Activated naive CD4-positive, alpha-beta T cell treated with anti-CD3 and anti-CD28 coated beads for 36 hours (primary cell): ENCODE results near the gene BIN2. TPM values are rescaled to one million over a fixed set of nuclear protein-coding genes. Genes with fewer than 3 reads are reported as not detected.
"Not testable (repeated sequence)": the region's sequence is repeated elsewhere in the genome, so short reads cannot be mapped to it uniquely, and the experiment has no call there.

Experiments
- CTCF ChIA-PET: fragments of 350-600 bp; sonication (Branson Sonifier 250); formaldehyde crosslinking; loops from one replicate; lab custom pipeline; 2021; ENCODE audit warnings: antibody characterized with exemption; lab: Charles Lee
- DNase-seq: peaks from one replicate; pipeline ENCODE4 v3.0.0-alpha.2; 2020
- H3K27ac Mint-ChIP-seq: one replicate; pipeline ENCODE4 v1.8.0; 2021; ENCODE audit warnings: mild to moderate bottlenecking, mixed read lengths
- H3K27me3 Mint-ChIP-seq: one replicate; pipeline ENCODE4 v1.8.0; 2021; ENCODE audit warnings: low read depth, mixed read lengths
- H3K36me3 Mint-ChIP-seq: one replicate; pipeline ENCODE4 v1.8.0; 2021; ENCODE audit warnings: low read depth, mixed read lengths
- H3K4me1 Mint-ChIP-seq: one replicate; pipeline ENCODE4 v1.8.0; 2021; ENCODE audit warnings: low read depth, mixed read lengths
- H3K4me3 Mint-ChIP-seq: one replicate; pipeline ENCODE4 v1.8.0; 2021; ENCODE audit warnings: mild to moderate bottlenecking, moderate library complexity, mixed read lengths
- H3K9me3 Mint-ChIP-seq: one replicate; pipeline ENCODE4 v1.8.0; 2021; ENCODE audit warnings: mixed read lengths
- intact Hi-C: fragments of 100-400 bp; cut with micrococcal nuclease; formaldehyde crosslinking; loops from one replicate; pipeline ENCODE4 v1.15.1; 2023
- total RNA-seq, 2 experiments: library from RNA; stranded (reverse); gene quantifications; one replicate each; pipeline ENCODE4 v1.2.3, GENCODE V29; 2021

Gene BIN2
- total RNA-seq, 2 experiments from 2014 or later, result 32.9 to 33.8 TPM

DNA sequence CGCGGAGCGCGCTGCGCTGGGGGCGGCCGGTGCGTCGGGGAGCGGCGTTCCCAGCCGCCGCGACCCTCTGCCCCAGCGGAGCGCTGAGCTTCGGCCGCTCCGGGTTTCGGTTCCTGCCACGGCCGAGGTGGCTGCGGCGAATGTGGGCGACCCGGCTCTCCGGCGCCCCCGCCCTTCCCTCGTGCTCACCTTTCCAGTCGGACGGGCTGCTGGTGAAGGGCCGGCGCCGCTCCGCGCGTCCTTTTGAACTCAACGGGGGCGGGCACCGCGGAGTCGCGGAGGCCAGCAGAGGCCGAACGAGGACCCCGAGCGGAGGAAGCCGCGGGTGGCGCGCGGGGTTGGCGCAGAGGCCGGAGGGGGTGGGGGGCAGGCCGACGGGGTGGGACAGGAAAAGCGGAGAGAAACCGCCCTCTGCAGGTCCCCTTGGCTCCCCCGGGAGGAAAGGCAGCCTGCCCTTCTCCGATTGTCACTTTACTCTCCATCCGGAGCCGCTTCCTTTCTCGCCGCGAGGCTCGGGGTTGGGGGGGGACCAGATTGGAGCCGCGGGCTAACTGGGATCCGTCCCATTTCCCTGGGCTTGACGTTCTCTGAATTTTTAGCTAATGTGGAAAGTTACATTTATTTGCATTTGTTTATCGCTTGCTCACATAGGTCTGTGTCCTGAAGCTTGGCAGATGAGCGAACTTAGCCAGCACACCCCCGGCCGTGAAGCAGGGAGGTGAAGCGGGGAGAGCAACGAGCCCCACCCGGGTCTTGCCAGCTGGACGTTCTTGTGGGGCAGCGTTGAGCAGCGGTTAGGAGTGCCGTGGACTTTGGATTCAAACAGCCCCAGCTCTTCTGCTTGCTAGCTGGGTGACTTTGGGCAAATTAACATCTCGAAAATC lies 53.7 kb downstream of the BIN2 start, which contains the start of gene SMAGP:
SMAGP (minus strand) TSS at position 349 of the 884 bp plus-strand sequence. CDS start 1,137 bp downstream, outside the sequence.
- peaks cover 8% of the 10 kb centered on the region for H3K27me3 Mint-ChIP-seq
- CTCF ChIA-PET, result interaction anchor here (0.8 to 5.5 kb wide), 13 partner anchors 8 to 80 kb away, joined by 3 to 86 read pairs (median 4); partner anchors contain the start of gene BIN2
- no peaks in the 10 kb centered on the region for H3K9me3 Mint-ChIP-seq
- H3K4me1 Mint-ChIP-seq, result peaks cover 20% of the 10 kb centered on the region
- DNase-seq, result peak; percentile 51
- no peaks in the 10 kb centered on the region for H3K36me3 Mint-ChIP-seq
- no peak within 1 kb of the TSS for H3K27ac Mint-ChIP-seq
- intact Hi-C loops, result no loop called here
- peak within 1 kb of the TSS; percentile 83 for H3K4me3 Mint-ChIP-seq

DNA sequence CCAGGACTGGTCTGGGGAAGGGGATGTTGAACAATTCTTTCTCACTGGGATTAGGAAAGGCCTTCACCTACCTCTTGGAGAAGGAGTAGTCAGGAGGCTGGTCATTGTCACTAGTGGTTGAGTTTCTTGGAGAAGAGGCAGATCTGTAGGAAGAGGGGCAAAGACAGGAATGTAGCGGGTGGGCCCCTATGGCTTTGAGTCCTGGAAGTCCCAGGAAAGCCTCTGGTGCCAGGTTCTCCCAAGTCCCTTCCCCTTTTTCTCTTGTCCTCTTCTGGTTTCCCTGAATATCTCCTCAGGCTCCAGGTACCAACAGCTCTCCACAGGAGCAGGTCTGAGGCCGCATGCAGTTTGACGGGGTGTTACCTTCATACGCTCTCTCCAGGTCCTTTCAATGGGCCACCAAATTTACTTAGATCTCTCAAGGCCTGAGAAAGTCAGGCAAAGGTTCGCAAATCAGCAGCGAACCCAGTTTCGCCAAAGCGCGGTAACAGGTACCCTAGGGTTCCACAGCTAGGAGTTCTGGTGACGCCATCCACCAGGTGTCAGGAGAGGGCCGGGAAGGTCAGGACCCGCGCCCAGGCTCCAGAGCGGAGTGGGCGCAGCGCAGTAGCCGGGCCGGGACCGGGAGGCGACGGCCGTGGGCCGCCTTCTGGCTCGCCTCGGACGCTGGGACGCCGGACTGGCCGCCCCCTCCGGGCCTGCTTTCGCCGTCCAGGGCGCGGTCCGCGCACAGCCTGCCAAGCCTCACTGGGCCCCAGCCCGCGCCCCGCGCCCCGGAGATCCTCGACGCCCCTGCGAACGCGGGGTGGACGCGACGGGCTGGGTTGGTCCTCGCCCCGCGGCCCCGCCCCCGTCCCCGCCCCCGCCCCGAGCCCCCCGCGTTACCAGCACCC lies 54.6 kb downstream of the BIN2 start:
- DNase-seq, result peak; percentile 86
- Mint-ChIP-seq H3K27ac (no peak overlapping the region), H3K9me3 (no peaks in the 10 kb centered on the region), H3K4me3 (peak overlapping the region; percentile 66), H3K36me3 (no peaks in the 10 kb centered on the region), H3K4me1 (peaks cover 25% of the 10 kb centered on the region), H3K27me3 (peaks cover 8% of the 10 kb centered on the region)
- intact Hi-C loops, result loop anchor here (1.0 to 10.0 kb wide), 5 partner anchors 53 to 505 kb away; partner anchors contain the start of genes ATF1, BIN2 and LETMD1
- CTCF ChIA-PET, result interaction anchor here (0.6 to 5.5 kb wide), 12 partner anchors 15 to 247 kb away, joined by 3 to 86 read pairs (median 4); partner anchors contain the start of gene BIN2

DNA sequence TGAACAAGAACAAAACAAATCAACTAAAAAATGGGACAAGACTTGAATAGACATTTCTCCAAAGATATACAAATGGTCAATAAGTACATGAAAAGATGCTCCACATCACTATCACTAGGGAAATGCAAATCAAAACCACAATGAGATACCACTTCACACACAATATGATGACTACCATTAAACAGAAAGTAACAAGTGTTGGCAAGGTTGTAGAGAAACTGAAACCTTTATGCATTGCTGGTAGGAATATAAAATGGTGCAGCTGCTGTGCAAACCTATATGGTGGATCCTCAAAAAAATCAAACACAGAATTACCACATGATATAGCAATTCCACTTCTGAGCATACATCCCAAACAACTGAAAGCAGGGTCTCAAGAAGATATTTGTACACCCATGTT lies 59.0 kb downstream of the BIN2 start:
- intact Hi-C loops, result loop anchor here (5.0 to 10.0 kb wide), 3 partner anchors 57 to 500 kb away; partner anchors contain the start of genes ATF1 and BIN2
- CTCF ChIA-PET, result no interaction called here
- Mint-ChIP-seq H3K4me3 (no peak overlapping the region), H3K27ac (no peak overlapping the region), H3K4me1 (peaks cover 23% of the 10 kb centered on the region), H3K9me3 (no peaks in the 10 kb centered on the region), H3K27me3 (no peaks in the 10 kb centered on the region), H3K36me3 (peaks cover 2% of the 10 kb centered on the region)
- DNase-seq, result no peak

DNA sequence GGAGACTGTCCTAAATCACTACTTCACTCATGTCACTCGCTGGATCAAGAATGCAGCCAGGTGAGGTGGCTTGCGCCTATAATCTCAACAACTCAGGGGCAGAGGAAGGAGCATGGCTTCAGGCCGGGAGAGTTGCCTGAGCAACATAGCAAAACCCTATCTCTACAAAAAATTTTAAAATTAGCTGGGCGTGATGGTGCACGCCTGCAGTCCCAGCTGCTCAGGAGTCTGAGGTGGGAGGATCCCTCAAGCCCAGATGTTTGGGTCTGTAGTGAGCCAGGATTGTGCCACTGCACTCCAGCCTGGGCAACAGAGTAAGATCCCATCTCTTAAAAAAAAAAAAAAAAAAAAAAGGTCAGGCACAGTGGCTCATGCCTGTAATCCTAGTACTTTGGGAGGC lies 59.7 kb downstream of the BIN2 start:
- no peak overlapping the region for H3K4me3 Mint-ChIP-seq
- DNase-seq, result no peak
- intact Hi-C loops, result loop anchor here (10.0 kb wide), 2 partner anchors 271 to 499 kb away; partner anchors contain the start of gene ATF1
- H3K27me3 Mint-ChIP-seq, result no peaks in the 10 kb centered on the region
- peaks cover 21% of the 10 kb centered on the region for H3K4me1 Mint-ChIP-seq
- CTCF ChIA-PET, result interaction anchor here (3.7 kb wide), 1 partner anchor 77 kb away, joined by 27 read pairs; no protein-coding TSS in a partner anchor
- H3K9me3 Mint-ChIP-seq, result no peaks in the 10 kb centered on the region
- peaks cover 2% of the 10 kb centered on the region for H3K36me3 Mint-ChIP-seq
- no peak overlapping the region for H3K27ac Mint-ChIP-seq

DNA sequence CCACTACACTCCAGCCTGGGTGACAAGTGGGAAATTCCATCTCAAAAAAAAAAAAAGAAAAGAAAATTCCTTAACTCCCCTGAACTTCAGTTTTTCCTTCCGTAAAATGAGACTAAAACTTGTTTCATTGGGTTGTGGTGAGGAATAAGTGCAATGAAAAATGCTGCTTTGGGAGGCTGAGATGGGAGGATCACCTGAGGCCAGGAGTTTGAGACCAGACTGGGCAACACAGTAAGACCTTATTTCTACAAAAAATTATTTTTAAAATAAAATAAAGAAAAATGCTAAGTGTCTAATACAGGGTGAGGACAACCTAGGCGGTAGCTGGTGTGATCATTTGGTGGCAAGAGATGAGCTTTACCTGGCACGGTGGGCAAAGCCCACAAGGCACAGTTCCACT lies 60.6 kb downstream of the BIN2 start:
- H3K4me1 Mint-ChIP-seq, result peaks cover 18% of the 10 kb centered on the region
- DNase-seq, result no peak
- H3K36me3 Mint-ChIP-seq, result peaks cover 2% of the 10 kb centered on the region
- H3K9me3 Mint-ChIP-seq, result no peaks in the 10 kb centered on the region
- H3K27ac Mint-ChIP-seq, result no peak overlapping the region
- no peak overlapping the region for H3K4me3 Mint-ChIP-seq
- CTCF ChIA-PET, result interaction anchor here (0.9 to 3.7 kb wide), 7 partner anchors 8 to 86 kb away, joined by 3 to 27 read pairs (median 4); partner anchors contain the start of genes DAZAP2 and POU6F1
- H3K27me3 Mint-ChIP-seq, result no peaks in the 10 kb centered on the region
- intact Hi-C loops, result loop anchor here (10.0 kb wide), 2 partner anchors 271 to 499 kb away; partner anchors contain the start of gene ATF1

DNA sequence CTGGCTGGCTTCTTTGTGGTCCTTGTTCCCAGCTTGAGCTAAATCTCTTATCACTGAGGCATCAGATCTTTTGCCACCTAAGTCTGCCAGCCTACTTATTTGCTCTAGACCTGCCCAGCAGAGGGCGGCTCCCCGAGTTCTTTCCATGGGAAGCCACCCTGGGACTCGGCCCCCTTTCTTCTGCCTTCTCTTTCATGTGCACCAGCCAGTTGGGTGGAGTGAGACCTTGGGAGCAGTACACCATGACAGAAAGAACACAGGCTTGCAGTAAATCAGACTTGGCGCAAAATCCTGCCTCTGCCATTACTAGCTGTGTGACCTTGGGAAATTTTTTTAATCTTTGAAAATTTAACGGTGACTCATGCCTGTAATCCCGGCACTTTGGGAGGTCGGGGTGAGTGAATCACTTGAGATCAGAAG lies 61.2 kb downstream of the BIN2 start:
- H3K4me3 Mint-ChIP-seq, result no peak overlapping the region
- peak overlapping the region; percentile 8 for H3K27ac Mint-ChIP-seq
- peaks cover 18% of the 10 kb centered on the region for H3K4me1 Mint-ChIP-seq
- H3K36me3 Mint-ChIP-seq, result peaks cover 2% of the 10 kb centered on the region
- intact Hi-C loops, result loop anchor here (10.0 kb wide), 2 partner anchors 272 to 498 kb away; partner anchors contain the start of gene ATF1
- H3K27me3 Mint-ChIP-seq, result no peaks in the 10 kb centered on the region
- H3K9me3 Mint-ChIP-seq, result no peaks in the 10 kb centered on the region
- CTCF ChIA-PET, result interaction anchor here (0.9 to 3.7 kb wide), 11 partner anchors 8 to 94 kb away, joined by 3 to 27 read pairs (median 4); partner anchors contain the start of genes DAZAP2 and POU6F1
- DNase-seq, result peak; percentile 52

DNA sequence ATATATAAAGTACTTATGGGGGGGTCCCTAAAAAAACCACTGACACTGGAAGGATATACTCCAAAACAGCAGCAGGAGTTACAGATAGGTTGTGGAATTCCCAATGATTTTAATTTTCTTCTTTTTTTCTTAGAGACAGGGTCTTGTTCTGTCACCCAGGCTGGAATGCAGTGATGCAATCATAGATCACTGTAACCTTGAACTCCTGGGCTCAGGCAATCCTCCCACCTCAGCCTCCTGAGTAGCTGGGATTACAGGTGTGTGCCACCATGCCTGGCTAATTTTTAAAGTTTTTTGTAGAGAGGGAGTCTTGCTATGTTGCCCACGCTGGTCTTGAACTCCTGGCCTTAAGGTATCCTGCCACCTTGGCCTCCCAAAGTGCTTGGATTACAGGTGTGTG lies 64.4 kb downstream of the BIN2 start:
- H3K27me3 Mint-ChIP-seq, intact Hi-C loops, H3K9me3 Mint-ChIP-seq, H3K4me1 Mint-ChIP-seq, H3K27ac Mint-ChIP-seq, DNase-seq, H3K4me3 Mint-ChIP-seq, H3K36me3 Mint-ChIP-seq: not testable (repeated sequence)
- CTCF ChIA-PET, result interaction anchor here (0.7 to 1.4 kb wide), 3 partner anchors 32 to 91 kb away, joined by 3 to 8 read pairs (median 3); no protein-coding TSS in a partner anchor

DNA sequence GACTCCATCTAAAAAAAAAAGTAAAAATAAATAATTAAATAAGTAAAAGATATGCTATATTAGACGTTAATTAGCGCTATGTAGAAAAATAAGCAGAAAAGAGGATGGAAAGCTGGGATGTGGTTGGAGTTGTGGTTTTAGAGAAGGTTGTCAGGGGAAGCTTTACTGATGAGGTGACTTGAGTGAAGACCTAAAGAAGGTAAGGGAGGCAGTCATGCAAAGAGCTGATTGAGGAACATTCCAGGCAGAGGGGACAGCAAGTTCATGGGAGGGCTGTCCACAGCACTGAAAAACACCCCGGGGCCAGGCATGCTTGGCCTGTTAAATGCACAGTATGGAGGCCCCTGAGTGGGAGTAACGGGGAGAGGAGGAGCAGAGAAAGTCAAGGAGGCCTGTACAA lies 69.4 kb downstream of the BIN2 start:
- Mint-ChIP-seq H3K27me3 (no peaks in the 10 kb centered on the region), H3K27ac (no peak overlapping the region)
- CTCF ChIA-PET, result interaction anchor here (0.6 to 0.7 kb wide), 3 partner anchors 7 to 211 kb away, joined by 3 to 4 read pairs (median 3); no protein-coding TSS in a partner anchor

DNA sequence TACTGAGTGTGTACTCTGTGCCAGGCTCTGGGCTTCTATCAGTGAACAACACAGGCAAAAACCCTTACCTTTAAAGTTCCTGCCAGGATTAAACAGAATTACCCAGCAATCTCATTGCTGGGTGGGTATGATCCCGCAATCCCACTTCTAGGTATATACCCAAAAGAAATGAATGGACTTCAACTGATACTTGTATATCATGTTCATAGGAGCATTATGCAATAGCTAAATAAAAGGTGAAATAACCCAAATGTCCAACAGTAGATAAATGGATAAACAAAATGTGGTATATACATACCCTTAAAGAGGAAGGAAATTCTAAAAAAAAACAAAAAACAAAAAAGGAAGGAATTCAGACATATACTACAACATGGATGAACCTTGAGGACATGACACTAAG lies 70.7 kb downstream of the BIN2 start:
- Mint-ChIP-seq H3K9me3 (no peaks in the 10 kb centered on the region), H3K27ac (no peak overlapping the region), H3K4me3 (no peak overlapping the region), H3K36me3 (no peaks in the 10 kb centered on the region), H3K4me1 (peaks cover 3% of the 10 kb centered on the region), H3K27me3 (no peaks in the 10 kb centered on the region)
- DNase-seq, result no peak
- CTCF ChIA-PET, result interaction anchor here (0.8 to 2.9 kb wide), 13 partner anchors 9 to 208 kb away, joined by 3 to 14 read pairs (median 4); no protein-coding TSS in a partner anchor
- intact Hi-C loops, result loop anchor here (5.0 kb wide), 1 partner anchor 426 kb away; no protein-coding TSS in a partner anchor

More for the DNA sequence above, 69.4 kb downstream of the BIN2 start:
- no peaks in the 10 kb centered on the region for H3K9me3 Mint-ChIP-seq
- no peaks in the 10 kb centered on the region for H3K36me3 Mint-ChIP-seq
- intact Hi-C loops, result loop anchor here (5.0 kb wide), 1 partner anchor 427 kb away; no protein-coding TSS in a partner anchor
- DNase-seq, result no peak
- H3K4me1 Mint-ChIP-seq, result no peaks in the 10 kb centered on the region
- no peak overlapping the region for H3K4me3 Mint-ChIP-seq

DNA sequence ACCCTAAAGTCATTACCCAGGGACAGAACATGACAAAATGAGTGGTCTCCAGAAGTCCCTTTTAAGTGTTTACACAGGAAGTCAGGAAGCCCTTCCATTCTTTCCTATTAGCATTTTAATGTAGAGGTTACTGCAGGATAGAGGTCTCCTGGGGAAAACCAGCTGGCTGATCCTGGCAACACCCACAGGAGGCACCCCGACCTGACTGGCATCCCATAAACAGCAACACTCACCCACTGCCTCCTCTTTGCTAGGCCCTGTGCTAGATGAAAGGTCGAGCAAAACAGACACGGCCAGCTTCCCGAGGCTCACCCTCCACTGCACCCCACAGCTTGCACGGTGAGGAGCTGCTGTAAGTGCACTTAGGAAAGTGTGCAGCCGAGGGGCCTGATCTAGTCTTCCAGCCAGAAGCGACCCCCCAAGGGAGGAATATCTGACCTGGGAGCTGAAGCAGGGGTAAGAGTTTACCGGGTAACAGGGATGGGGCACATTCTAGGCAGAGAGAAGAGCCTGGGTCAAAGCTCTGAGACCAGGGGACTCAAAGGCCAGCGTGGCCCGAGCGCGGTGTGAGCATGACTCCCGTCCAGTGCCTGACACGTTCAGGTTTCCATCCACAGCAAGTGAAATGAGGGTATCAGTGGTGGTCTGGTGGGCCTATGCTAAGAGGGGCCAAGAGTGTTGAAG lies 76.3 kb downstream of the BIN2 start:
- intact Hi-C loops, result loop anchor here (2.0 kb wide), 1 partner anchor 199 kb away; the partner anchor contains the start of gene LETMD1
- no peak for DNase-seq
- Mint-ChIP-seq H3K36me3 (peaks cover 17% of the 10 kb centered on the region), H3K9me3 (no peaks in the 10 kb centered on the region), H3K4me3 (no peak overlapping the region), H3K27me3 (no peaks in the 10 kb centered on the region), H3K27ac (no peak overlapping the region), H3K4me1 (peaks cover 45% of the 10 kb centered on the region)
- CTCF ChIA-PET, result interaction anchor here (0.9 to 1.3 kb wide), 2 partner anchors 30 to 94 kb away, joined by 3 to 4 read pairs; partner anchors contain the start of gene POU6F1
